Hepatocyte (in vitro differentiated cells): ENCODE results near the gene SPINK14. TPM values are rescaled to one million over a fixed set of nuclear protein-coding genes. Genes with fewer than 3 reads are reported as not detected.

ENCODE experiments used
- DNase-seq: peaks from one replicate; pipeline ENCODE4 v3.0.0-alpha.2; 2016; ENCODE audit warnings: low spot score
- H2AFZ ChIP-seq: fragments of 200-600 bp; sonication (generic); 2 replicates; pipeline ENCODE4 v1.6.0; 2016; ENCODE audit warnings: antibody characterized with exemption, mild to moderate bottlenecking
- H3K27ac ChIP-seq: fragments of 200-600 bp; sonication (generic); 2 replicates; pipeline ENCODE4 v1.5.1; 2016; ENCODE audit warnings: mild to moderate bottlenecking
- H3K27me3 ChIP-seq: fragments of 200-600 bp; sonication (generic); 2 replicates; pipeline ENCODE4 v1.6.1; 2016
- H3K36me3 ChIP-seq: fragments of 200-600 bp; sonication (generic); replicated peaks from 2 replicates; pipeline ENCODE4 v1.5.1; 2016; ENCODE audit warnings: low read depth; ENCODE audit not compliant: insufficient read depth
- H3K4me1 ChIP-seq: fragments of 200-600 bp; sonication (generic); 2 replicates; pipeline ENCODE4 v1.5.1; 2016; ENCODE audit warnings: mild to moderate bottlenecking, moderate library complexity; ENCODE audit not compliant: insufficient read depth
- H3K4me2 ChIP-seq: fragments of 200-600 bp; sonication (generic); 2 replicates; pipeline ENCODE4 v1.6.0; 2016
- H3K4me3 ChIP-seq: fragments of 200-600 bp; sonication (generic); 2 replicates; pipeline ENCODE4 v1.5.1; 2016; ENCODE audit warnings: mild to moderate bottlenecking
- H3K79me2 ChIP-seq: fragments of 200-600 bp; sonication (generic); 2 replicates; pipeline ENCODE4 v1.6.0; 2017; ENCODE audit warnings: mild to moderate bottlenecking
- H3K9me2 ChIP-seq: fragments of 200-600 bp; sonication (generic); replicated peaks from 2 replicates; pipeline ENCODE4 v1.6.0; 2017; ENCODE audit warnings: mild to moderate bottlenecking; ENCODE audit not compliant: insufficient read depth
- H3K9me3 ChIP-seq: fragments of 200-600 bp; sonication (generic); 2 replicates; pipeline ENCODE4 v1.5.1; 2016; ENCODE audit warnings: low read depth, mild to moderate bottlenecking
- H4K20me1 ChIP-seq: fragments of 200-600 bp; sonication (generic); 2 replicates; pipeline ENCODE4 v1.6.0; 2016; ENCODE audit warnings: mild to moderate bottlenecking; ENCODE audit not compliant: insufficient read depth, poor library complexity, severe bottlenecking
- CTCF ChIP-seq: fragments of 200-600 bp; sonication (generic); IDR thresholded peaks from 2 replicates; pipeline ENCODE4 v1.5.1; 2016; ENCODE audit warnings: antibody characterized with exemption, mild to moderate bottlenecking; ENCODE audit not compliant: poor library complexity
- EZH2 ChIP-seq: fragments of 200-600 bp; sonication (generic); IDR thresholded peaks from 2 replicates; pipeline ENCODE4 v1.6.1; 2016; ENCODE audit warnings: antibody characterized with exemption, mild to moderate bottlenecking, borderline replicate concordance
- EZH2phosphoT487 ChIP-seq: fragments of 200-600 bp; sonication (generic); IDR thresholded peaks from one replicate; pipeline ENCODE4 v1.6.1; 2018; ENCODE audit warnings: antibody characterized with exemption, mild to moderate bottlenecking, low read depth, moderate library complexity; ENCODE audit not compliant: unreplicated experiment, severe bottlenecking
- WGBS: methylation state at CpG from one replicate; pipeline ENCODE4 v1.1.6; 2016; ENCODE audit warnings: low lambda C conversion rate; ENCODE audit errors: missing lambda C conversion rate; 5-methylcytosine and 5-hydroxymethylcytosine counted together
- polyA plus RNA-seq: library from polyadenylated mRNA; unstranded; fragments of >200 nt; fragmentation: Nextera tagmentation; extraction: Ambion mirVana; gene quantifications from 2 replicates; pipeline ENCODE4 v1.2.1, GENCODE V29; 2016
- total RNA-seq: library from RNA; depleted of rRNA; stranded (reverse); fragments of >200 nt; gene quantifications from 2 replicates; pipeline ENCODE4 v1.2.3, GENCODE V29; 2014

Gene SPINK14
- total and polyA plus RNA-seq, 2 experiments from 2014 or later = not detected

GRCh38 chr5:148147415-148147814 is 20.9 kb upstream of the SPINK14 start:
- peak; percentile 46 for DNase-seq
- no peaks in the 10 kb centered on the region for H3K27me3 ChIP-seq
- no peak overlapping the region for H3K4me3 ChIP-seq
- no peaks in the 10 kb centered on the region for H3K9me3 ChIP-seq
- 60% methylated on average over 4 of the region's 4 CpGs for WGBS
- no peaks in the 10 kb centered on the region for H3K36me3 ChIP-seq
- H3K4me2 ChIP-seq = peak overlapping the region; percentile 53
- H3K9me2 ChIP-seq = no peaks in the 10 kb centered on the region
- H3K79me2 ChIP-seq = no peaks in the 10 kb centered on the region
- H3K27ac ChIP-seq = peak overlapping the region; percentile 92
- H3K4me1 ChIP-seq = peaks cover 24% of the 10 kb centered on the region
- no peak for TF ChIP-seq EZH2
- no peak for TF ChIP-seq CTCF
- no peak for TF ChIP-seq EZH2phosphoT487
- no peaks in the 10 kb centered on the region for H4K20me1 ChIP-seq
- H2AFZ ChIP-seq = peak overlapping the region; percentile 57

GRCh38 chr5:148151872-148152271 is 16.5 kb upstream of the SPINK14 start:
- Histone ChIP-seq H2AFZ (no peak overlapping the region), H4K20me1 (no peaks in the 10 kb centered on the region), H3K4me2 (no peak overlapping the region), H3K27ac (no peak overlapping the region), H3K36me3 (no peaks in the 10 kb centered on the region), H3K4me1 (peaks cover 4% of the 10 kb centered on the region), H3K9me3 (no peaks in the 10 kb centered on the region), H3K4me3 (no peak overlapping the region), H3K79me2 (no peaks in the 10 kb centered on the region), H3K9me2 (no peaks in the 10 kb centered on the region), H3K27me3 (no peaks in the 10 kb centered on the region)
- no peak for TF ChIP-seq CTCF
- no peak for TF ChIP-seq EZH2
- TF ChIP-seq EZH2phosphoT487 = no peak
- DNase-seq = no peak
- 89% methylated on average over 2 of the region's 2 CpGs for WGBS

DNA sequence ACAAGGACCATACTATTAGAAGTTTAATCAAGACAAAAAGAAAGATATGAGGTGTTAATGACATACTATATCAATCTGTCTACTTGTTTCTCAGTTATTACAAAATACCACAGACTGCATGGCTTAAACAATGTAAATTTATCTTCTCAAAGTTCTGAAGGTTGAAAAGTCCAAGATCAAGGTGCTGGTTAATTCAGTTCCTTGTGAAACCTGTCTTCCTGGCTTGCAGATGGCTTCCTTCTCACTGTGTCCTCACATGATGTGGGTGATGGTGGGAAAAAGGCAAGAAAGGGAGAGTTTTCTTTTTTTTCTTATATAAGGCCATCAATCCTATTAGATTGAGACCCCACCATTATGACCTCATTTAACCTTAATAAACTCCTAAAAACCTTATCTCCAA is 15.6 kb upstream of the SPINK14 start:
- Histone ChIP-seq H3K27ac (no peak overlapping the region), H3K9me3 (no peaks in the 10 kb centered on the region), H3K4me1 (no peaks in the 10 kb centered on the region), H4K20me1 (no peaks in the 10 kb centered on the region), H3K4me2 (no peak overlapping the region), H3K27me3 (no peaks in the 10 kb centered on the region), H2AFZ (no peak overlapping the region), H3K4me3 (no peak overlapping the region), H3K36me3 (no peaks in the 10 kb centered on the region), H3K79me2 (no peaks in the 10 kb centered on the region), H3K9me2 (no peaks in the 10 kb centered on the region)
- no peak for DNase-seq
- TF ChIP-seq EZH2 (no peak), CTCF (no peak), EZH2phosphoT487 (no peak)

DNA sequence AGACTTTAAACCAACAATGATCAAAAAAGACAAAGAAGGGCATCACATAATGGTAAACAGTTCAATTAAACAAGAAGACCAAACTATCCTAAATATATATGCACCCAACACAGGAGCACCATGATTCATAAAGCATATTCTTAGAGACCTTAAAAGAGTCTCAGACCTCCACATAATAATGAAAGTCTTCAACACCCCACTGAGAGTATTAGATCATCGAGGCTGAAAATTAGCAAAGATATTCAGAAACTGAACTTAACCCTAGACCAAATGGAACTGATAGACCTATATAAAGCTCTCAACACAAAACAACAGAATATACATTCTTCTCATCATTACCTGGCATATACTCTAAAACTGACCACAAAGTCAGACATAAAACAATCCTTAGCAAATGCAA is 11.7 kb upstream of the SPINK14 start:
- no peak overlapping the region for H3K4me2 ChIP-seq
- no peak for DNase-seq
- no peaks in the 10 kb centered on the region for H3K27me3 ChIP-seq
- TF ChIP-seq EZH2 (no peak), EZH2phosphoT487 (no peak), CTCF (no peak)
- H3K36me3 ChIP-seq = no peaks in the 10 kb centered on the region
- H3K9me3 ChIP-seq = no peaks in the 10 kb centered on the region
- H3K4me1 ChIP-seq = no peaks in the 10 kb centered on the region
- H3K27ac ChIP-seq = no peak overlapping the region
- H2AFZ ChIP-seq = no peak overlapping the region
- H3K9me2 ChIP-seq = no peaks in the 10 kb centered on the region
- H3K4me3 ChIP-seq = no peak overlapping the region
- H4K20me1 ChIP-seq = no peaks in the 10 kb centered on the region
- 92% methylated on average over 1 of the region's 1 CpG for WGBS
- no peaks in the 10 kb centered on the region for H3K79me2 ChIP-seq
